ENCODE results near the gene PSPH. TPM values are rescaled to one million over a fixed set of nuclear protein-coding genes. Genes with fewer than 3 reads are reported as not detected.
"Not testable (repeated sequence)": the region's sequence is repeated elsewhere in the genome, so short reads cannot be mapped to it uniquely, and the experiment has no call there.

The PSPH gene
- total and polyA plus RNA-seq, 10 of the 15 experiments (the other 5 are each of a cell fraction or from before 2014, with no cell fraction given) = 5.2 to 36.4 (median 23.9) TPM

DNA sequence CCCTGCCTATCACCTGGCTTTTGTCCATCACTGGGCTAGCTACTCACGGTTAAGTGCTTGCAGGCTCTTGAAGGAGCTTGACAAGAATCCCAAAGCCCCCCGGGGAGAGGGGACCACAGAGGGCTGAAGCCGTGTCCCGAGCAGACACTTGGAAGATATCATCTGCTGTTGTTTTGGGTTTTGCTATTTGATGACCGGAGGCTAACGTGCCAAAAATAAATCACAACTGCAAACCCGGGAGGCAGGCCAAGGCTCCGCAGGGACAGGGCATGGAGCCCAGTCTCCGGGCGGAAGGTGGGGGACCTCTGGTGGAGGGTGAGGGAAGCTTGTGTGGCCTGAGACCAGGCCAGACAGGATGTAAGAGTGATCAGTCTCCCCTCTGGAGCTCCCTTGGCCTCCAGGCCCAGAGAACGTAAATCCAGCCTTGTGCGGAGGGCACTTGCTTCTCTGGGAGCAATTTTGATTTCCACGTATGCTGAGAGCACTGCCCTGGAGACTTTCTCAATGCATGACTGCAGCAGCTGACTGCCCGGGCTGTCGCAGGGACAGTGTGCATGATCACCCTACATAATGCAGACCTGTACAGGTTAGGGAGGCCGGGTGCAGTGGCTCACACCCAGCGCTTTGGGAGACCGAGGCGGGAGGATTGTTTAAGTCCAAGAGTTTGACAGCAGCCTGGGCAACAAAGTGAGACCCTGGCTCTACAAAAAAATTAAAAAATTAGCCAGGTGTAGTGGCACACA is 41.7 kb upstream of the PSPH start, which contains the start of gene PHKG1 (continued):
- no peak for TF ChIP-seq ZBTB40 (IDR thresholded peaks at IDR 0.05; ENCODE audit: borderline replicate concordance)
- TF ChIP-seq, protein P1, sequence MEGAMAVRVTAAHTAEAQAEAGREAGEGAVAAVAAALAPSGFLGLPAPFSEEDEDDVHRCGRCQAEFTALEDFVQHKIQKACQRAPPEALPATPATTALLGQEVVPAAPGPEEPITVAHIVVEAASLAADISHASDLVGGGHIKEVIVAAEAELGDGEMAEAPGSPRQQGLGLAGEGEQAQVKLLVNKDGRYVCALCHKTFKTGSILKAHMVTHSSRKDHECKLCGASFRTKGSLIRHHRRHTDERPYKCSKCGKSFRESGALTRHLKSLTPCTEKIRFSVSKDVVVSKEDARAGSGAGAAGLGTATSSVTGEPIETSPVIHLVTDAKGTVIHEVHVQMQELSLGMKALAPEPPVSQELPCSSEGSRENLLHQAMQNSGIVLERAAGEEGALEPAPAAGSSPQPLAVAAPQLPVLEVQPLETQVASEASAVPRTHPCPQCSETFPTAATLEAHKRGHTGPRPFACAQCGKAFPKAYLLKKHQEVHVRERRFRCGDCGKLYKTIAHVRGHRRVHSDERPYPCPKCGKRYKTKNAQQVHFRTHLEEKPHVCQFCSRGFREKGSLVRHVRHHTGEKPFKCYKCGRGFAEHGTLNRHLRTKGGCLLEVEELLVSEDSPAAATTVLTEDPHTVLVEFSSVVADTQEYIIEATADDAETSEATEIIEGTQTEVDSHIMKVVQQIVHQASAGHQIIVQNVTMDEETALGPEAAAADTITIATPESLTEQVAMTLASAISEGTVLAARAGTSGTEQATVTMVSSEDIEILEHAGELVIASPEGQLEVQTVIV (IDR thresholded peaks at IDR 0.05; ENCODE audit: borderline replicate concordance, partially characterized antibody) = no peak
- no peak for TF ChIP-seq ZNF274 (IDR thresholded peaks at IDR 0.05; ENCODE audit: insufficient read depth, insufficient read length)
- TF ChIP-seq SPI1 (IDR thresholded peaks at IDR 0.05; ENCODE audit: borderline replicate concordance, insufficient read depth, low read depth, low read length) = no peak
- TF ChIP-seq MYC (IDR thresholded peaks at IDR 0.05; ENCODE audit: insufficient read depth, insufficient read length, insufficient replicate concordance, low read length, severe bottlenecking) = no peak

DNA sequence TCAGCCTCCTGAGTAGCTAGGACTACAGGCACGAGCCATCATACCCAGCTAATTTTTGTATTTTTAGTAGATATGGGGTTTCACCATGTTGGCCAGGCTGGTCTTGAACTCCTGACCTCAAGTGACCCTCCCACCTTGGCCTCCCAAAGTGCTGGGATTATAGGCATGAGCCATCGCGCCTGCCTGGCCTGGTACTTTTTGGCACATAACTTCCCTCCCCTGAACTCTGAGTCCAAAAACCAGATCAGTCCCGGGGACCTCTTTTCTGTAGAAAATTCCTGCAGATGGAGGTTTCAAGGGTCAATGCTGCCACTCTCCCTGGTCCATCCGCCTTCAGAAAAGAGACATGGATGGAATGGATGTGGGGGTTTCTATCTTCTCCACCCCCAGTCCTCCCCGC is 41.1 kb upstream of the PSPH start:
- intact Hi-C loops (cut with micrococcal nuclease; ENCODE audit: unreplicated experiment); BruUV-seq (replicated peaks); ATAC-seq; H3K4me2 ChIP-seq (ENCODE audit: control insufficient read depth, insufficient read depth); FAIRE-seq; H3K4me1 ChIP-seq (ENCODE audit: control insufficient read depth, insufficient read depth, low read length); H3K36me3 ChIP-seq (ENCODE audit: control insufficient read depth in 2 of 2, insufficient read depth in 2 of 2, low read length in 1 of 2); POLR2A ChIA-PET; RAD21 ChIA-PET (ENCODE audit: unreplicated experiment); H3K4me3 ChIP-seq; H3K9ac ChIP-seq (ENCODE audit: control insufficient read depth, insufficient read depth, low read length); H3K9me3 ChIP-seq (replicated peaks; ENCODE audit: control insufficient read depth, insufficient read depth, low read length); DNase-seq (ENCODE audit: low read depth, low spot score); H3K27ac ChIP-seq (ENCODE audit: control insufficient read depth, insufficient read depth); H4K20me1 ChIP-seq (ENCODE audit: control insufficient read depth, insufficient read depth); H2AFZ ChIP-seq (ENCODE audit: control insufficient read depth, low read depth, low read length); H3K27me3 ChIP-seq (replicated peaks in 1 of 2; ENCODE audit: control insufficient read depth in 2 of 2, insufficient read depth in 2 of 2, low read length in 1 of 2); H3K79me2 ChIP-seq (ENCODE audit: control insufficient read depth, insufficient read depth, low read length); SMC1A ChIA-PET (ENCODE audit: uncharacterized antibody, unreplicated experiment); in situ Hi-C loops (cut with MboI): not testable (repeated sequence)
- CTCF ChIA-PET = interaction anchor here (2.8 kb wide), 1 partner anchor 18 kb away, joined by 12 read pairs; no protein-coding TSS in a partner anchor
- 90% methylated on average over 6 of the region's 6 CpGs for WGBS (ENCODE audit: insufficient coverage, insufficient replicate concordance, low lambda C conversion rate, missing lambda C conversion rate)

Measured in GM12878 (cell line).